SIG-M5 treated with dmso at 0.1 percent for 504 hours (cell line): ENCODE measurements around the gene ATPAF1.
"Not testable (repeated sequence)": the region's sequence is repeated elsewhere in the genome, so short reads cannot be mapped to it uniquely, and the experiment has no call there.

Experiments
- DNase-seq: peaks from one replicate; lab custom pipeline; 2025; ENCODE audit not compliant: unreplicated experiment; lab: John Stamatoyannopoulos, UW

ATPAF1 gene

GRCh38 chr1:46681333-46682034, 13.3 kb upstream of the ATPAF1 start:
- no peak for DNase-seq

- no peak for DNase-seq
These were observed 11.8 kb upstream of the ATPAF1 start for GRCh38 chr1:46679789-46680573.

- DNase-seq = no peak
These were observed 9.2 kb upstream of the ATPAF1 start for GRCh38 chr1:46677339-46677738.

- no peak for DNase-seq
These were observed 8.4 kb upstream of the ATPAF1 start for GRCh38 chr1:46676531-46676930.

GRCh38 chr1:46675549-46676314, 7.6 kb upstream of the ATPAF1 start:
- DNase-seq = no peak

GRCh38 chr1:46673749-46674182, 5.6 kb upstream of the ATPAF1 start:
- DNase-seq = no peak

GRCh38 chr1:46672696-46673095, 4.5 kb upstream of the ATPAF1 start:
- DNase-seq = no peak

- DNase-seq = no peak
These were observed 3.4 kb upstream of the ATPAF1 start, which contains the start of gene TEX38 for GRCh38 chr1:46671554-46671953. TSS of gene TEX38 (plus strand) at chr1:46671854. CDS start at chr1:46671935, 81 bp downstream.

- no peak for DNase-seq
These were observed 2.0 kb upstream of the ATPAF1 start for GRCh38 chr1:46670134-46670533.

GRCh38 chr1:46665983-46666382, 2.2 kb downstream of the ATPAF1 start:
- no peak for DNase-seq

GRCh38 chr1:46662919-46663318, 5.2 kb downstream of the ATPAF1 start:
- DNase-seq = not testable (repeated sequence)

- not testable (repeated sequence) for DNase-seq
These were observed 8.0 kb downstream of the ATPAF1 start for GRCh38 chr1:46660116-46660515.

GRCh38 chr1:46659307-46659870, 8.8 kb downstream of the ATPAF1 start:
- DNase-seq = no peak

GRCh38 chr1:46657775-46658174, 10.4 kb downstream of the ATPAF1 start:
- no peak for DNase-seq

- no peak for DNase-seq
These were observed 11.5 kb downstream of the ATPAF1 start for GRCh38 chr1:46656643-46657042.

- no peak for DNase-seq
These were observed 12.3 kb downstream of the ATPAF1 start for GRCh38 chr1:46655848-46656247.

GRCh38 chr1:46654698-46655097, 13.5 kb downstream of the ATPAF1 start:
- not testable (repeated sequence) for DNase-seq

GRCh38 chr1:46654012-46654411, 14.2 kb downstream of the ATPAF1 start:
- DNase-seq = no peak

GRCh38 chr1:46653405-46653958, 14.7 kb downstream of the ATPAF1 start:
- DNase-seq = no peak

GRCh38 chr1:46652321-46653100, 15.7 kb downstream of the ATPAF1 start:
- DNase-seq = no peak
